ENCODE results near the gene SLC17A9.

- TF ChIP-seq EZH2phosphoT487 (IDR thresholded peaks at IDR 0.05; ENCODE audit: insufficient read depth, low read depth) (no peak), EZH2 (IDR thresholded peaks at IDR 0.05; ENCODE audit: insufficient read depth, poor library complexity, severe bottlenecking) (no peak)
Observed at GRCh38 chr20:62978561-62978943, 26.0 kb downstream of the SLC17A9 start.
